Skeletal muscle tissue (tissue), 4 donors: ENCODE data around the gene LRP5. TPM values are rescaled to one million over a fixed set of nuclear protein-coding genes. Genes with fewer than 3 reads are reported as not detected.
A peak's percentile ranks its signal among the peaks of the same experiment; 100 is the strongest.

Experiments used
- H3K27ac ChIP-seq: one replicate; pipeline ENCODE4 v1.7.0; 2013; ENCODE audit warnings: mild to moderate bottlenecking, low read depth, low read length, inconsistent platforms
- H3K27me3 ChIP-seq, 3 donors: one replicate each; pipeline ENCODE4 v1.7.0; 2013; ENCODE audit warnings: low read length in 3 of 3; ENCODE audit not compliant: control insufficient read depth in 3 of 3, insufficient read depth in 3 of 3
- H3K36me3 ChIP-seq, 3 donors: one replicate each; pipeline ENCODE4 v1.7.0; 2013; ENCODE audit warnings: low read length in 3 of 3; ENCODE audit not compliant: control insufficient read depth in 3 of 3, insufficient read depth in 3 of 3
- H3K4me1 ChIP-seq, 3 donors: one replicate each; pipeline ENCODE4 v1.7.0; 2013; ENCODE audit warnings: low read length in 3 of 3, mild to moderate bottlenecking in 3 of 3; ENCODE audit not compliant: control insufficient read depth in 3 of 3, insufficient read depth in 3 of 3
- H3K4me3 ChIP-seq, 3 donors: one replicate each; pipeline ENCODE4 v1.7.0; 2013; ENCODE audit warnings: low read length in 3 of 3
- H3K9ac ChIP-seq, 3 donors: one replicate each; pipeline ENCODE4 v1.7.0; 2013; ENCODE audit warnings: low read length in 3 of 3, mild to moderate bottlenecking in 3 of 3, moderate library complexity in 2 of 3, low read depth in 1 of 3
- H3K9me3 ChIP-seq, 3 donors: one replicate each; pipeline ENCODE4 v1.7.0; 2013; ENCODE audit warnings: low read length in 3 of 3; ENCODE audit not compliant: control insufficient read depth in 3 of 3
- total RNA-seq: library from RNA; depleted of rRNA; stranded (reverse); fragments of >200 nt; gene quantifications from one replicate; pipeline ENCODE4 v1.2.3, GENCODE V29; 2014
- donor health status: Osteomylitis.

LRP5 gene
- total RNA-seq, 1 donor from 2014 or later: 31.3 TPM

DNA sequence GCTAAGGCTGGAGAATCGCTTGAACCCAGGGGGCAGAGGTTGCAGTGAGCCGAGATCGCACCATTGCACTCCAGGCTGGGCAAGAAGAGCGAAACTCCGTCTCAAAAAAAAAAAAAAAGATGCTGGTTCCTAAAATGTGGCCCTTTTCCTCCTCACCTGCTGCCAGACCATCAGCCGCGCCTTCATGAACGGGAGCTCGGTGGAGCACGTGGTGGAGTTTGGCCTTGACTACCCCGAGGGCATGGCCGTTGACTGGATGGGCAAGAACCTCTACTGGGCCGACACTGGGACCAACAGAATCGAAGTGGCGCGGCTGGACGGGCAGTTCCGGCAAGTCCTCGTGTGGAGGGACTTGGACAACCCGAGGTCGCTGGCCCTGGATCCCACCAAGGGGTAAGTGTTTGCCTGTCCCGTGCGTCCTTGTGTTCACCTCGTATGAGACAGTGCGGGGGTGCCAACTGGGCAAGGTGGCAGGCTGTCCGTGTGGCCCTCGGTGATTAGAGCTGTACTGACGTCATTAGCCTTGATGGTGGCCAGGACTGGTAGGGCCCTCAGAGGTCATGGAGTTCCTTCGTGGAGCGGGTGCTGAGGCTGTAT, 97.5 kb downstream of the LRP5 start:
- no peak overlapping the region for H3K4me3 ChIP-seq
- no peak overlapping the region for H3K27ac ChIP-seq
- no peaks in the 10 kb centered on the region for H3K27me3 ChIP-seq
- H3K36me3 ChIP-seq: peaks cover 41 to 48% (median 42%) of the 10 kb centered on the region in 3 donors
- peaks cover 12 to 24% (median 17%) of the 10 kb centered on the region in 3 donors for H3K4me1 ChIP-seq
- H3K9ac ChIP-seq: no peak overlapping the region
- no peaks in the 10 kb centered on the region for H3K9me3 ChIP-seq

DNA sequence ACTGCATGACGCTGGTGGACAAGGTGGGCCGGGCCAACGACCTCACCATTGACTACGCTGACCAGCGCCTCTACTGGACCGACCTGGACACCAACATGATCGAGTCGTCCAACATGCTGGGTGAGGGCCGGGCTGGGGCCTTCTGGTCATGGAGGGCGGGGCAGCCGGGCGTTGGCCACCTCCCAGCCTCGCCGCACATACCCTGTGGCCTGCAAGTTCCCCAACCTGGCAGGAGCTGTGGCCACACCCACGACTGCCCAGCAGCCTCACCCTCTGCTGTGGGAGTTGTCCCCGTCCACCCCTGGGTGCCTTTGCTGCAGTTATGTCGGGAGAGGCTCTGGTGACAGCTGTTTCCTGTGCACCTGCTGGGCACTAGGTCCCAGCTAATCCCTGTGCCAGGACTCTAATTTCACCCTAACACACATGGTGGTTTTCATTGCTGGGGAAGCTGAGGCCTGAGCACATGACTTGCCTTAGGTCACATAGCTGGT, 99.2 kb downstream of the LRP5 start:
- Histone ChIP-seq H3K27ac (peak overlapping the region; percentile 55), H3K27me3 (no peaks in the 10 kb centered on the region), H3K4me3 (no peak overlapping the region), H3K9me3 (no peaks in the 10 kb centered on the region), H3K36me3 (peaks cover 42 to 51% (median 43%) of the 10 kb centered on the region in 3 donors), H3K4me1 (peaks cover 12 to 24% (median 17%) of the 10 kb centered on the region in 3 donors), H3K9ac (peak overlapping the region in 1 of 3 donors; percentile 33)

DNA sequence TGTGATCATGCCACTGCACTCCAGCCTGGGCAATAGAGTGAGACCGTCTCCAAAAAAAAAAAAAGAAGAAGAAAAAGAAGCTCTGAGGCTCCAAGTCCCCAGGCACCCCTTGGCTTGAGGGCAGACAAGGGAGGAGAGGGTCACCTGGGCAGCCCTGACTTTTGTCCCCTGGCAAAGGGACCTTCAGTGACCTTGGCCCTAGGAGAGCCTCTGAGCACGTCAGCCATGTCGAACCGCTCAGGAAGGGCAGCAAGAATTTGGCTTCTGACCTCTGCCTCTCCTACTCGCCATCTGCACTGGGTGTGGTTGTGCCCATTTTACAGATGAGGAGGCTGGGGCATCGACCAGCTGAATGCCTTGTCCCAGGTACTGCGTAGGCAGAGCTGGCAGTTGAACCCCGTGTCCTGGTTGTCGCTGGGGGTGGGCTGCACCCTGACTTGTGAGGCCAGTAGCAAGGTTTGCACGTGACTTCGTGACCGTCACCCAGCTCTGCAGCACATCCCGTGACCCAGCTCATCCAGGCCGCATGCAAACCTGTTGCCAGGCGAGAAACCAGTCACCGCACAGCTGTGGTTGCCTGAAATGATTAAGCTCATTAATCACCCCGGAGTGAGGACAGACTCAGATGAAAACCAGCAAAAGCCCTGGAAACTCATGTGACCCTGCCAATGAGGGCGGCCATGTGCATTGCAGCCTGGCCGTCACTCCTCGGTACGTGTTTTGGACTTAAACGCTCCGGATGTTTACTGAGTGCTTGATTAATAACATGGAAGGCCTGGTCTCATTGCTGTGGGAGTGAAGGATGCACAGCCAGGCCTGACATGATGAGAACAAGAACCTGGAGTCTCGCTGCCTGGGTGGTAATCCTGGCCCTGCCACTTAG, 100.4 kb downstream of the LRP5 start:
- peaks cover 43 to 50% (median 48%) of the 10 kb centered on the region in 3 donors for H3K36me3 ChIP-seq
- no peak overlapping the region for H3K4me3 ChIP-seq
- H3K9me3 ChIP-seq: no peaks in the 10 kb centered on the region
- H3K9ac ChIP-seq: no peak overlapping the region
- peaks cover 12 to 24% (median 17%) of the 10 kb centered on the region in 3 donors for H3K4me1 ChIP-seq
- H3K27ac ChIP-seq: peak overlapping the region; percentile 30
- no peaks in the 10 kb centered on the region for H3K27me3 ChIP-seq

DNA sequence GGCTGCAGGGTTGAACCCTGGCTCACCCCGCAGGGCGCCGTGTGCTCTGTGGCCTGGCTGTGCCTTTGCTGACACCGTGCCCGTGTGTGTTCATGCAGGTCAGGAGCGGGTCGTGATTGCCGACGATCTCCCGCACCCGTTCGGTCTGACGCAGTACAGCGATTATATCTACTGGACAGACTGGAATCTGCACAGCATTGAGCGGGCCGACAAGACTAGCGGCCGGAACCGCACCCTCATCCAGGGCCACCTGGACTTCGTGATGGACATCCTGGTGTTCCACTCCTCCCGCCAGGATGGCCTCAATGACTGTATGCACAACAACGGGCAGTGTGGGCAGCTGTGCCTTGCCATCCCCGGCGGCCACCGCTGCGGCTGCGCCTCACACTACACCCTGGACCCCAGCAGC, 101.2 kb downstream of the LRP5 start:
- peaks cover 12 to 24% (median 17%) of the 10 kb centered on the region in 3 donors for H3K4me1 ChIP-seq
- no peaks in the 10 kb centered on the region for H3K27me3 ChIP-seq
- no peak overlapping the region for H3K4me3 ChIP-seq
- H3K9ac ChIP-seq: no peak overlapping the region
- H3K9me3 ChIP-seq: no peaks in the 10 kb centered on the region
- peaks cover 41 to 51% (median 48%) of the 10 kb centered on the region in 3 donors for H3K36me3 ChIP-seq
- H3K27ac ChIP-seq: no peak overlapping the region

DNA sequence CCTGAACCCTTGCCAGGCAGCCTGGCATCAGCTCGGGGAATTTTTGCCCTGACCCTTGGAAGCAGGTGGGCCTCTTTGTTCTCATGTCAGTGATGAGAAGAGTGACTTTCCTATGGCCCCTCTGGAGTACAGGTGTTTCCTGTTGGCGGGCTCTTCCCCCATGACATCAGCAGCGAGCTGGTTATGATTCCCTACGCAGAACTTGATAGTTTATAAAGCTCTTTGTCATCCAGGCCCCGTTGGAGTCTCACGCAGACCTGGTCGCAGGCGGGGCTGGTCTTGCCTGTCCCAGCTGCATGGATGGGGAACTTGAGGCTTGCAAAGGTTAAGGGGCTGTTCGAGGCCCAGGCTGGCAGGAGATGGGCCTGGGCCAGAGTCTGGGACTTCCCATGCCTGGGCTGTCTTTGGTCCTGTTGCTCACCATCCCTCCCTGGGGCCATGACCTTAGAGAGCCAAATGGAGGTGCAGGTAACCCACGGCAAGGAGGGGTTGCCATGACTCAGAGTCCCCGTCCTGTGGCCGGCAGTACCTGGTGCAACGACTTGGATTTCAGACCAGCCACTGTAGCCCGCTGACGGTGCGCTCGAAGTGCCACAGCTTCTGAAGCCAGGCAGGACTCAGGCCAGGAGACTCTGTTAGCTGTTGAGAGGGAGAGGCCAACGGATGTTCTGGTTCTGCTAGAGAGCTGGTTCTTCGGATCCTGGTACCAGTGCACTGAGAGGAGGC, 102.3 kb downstream of the LRP5 start:
- no peaks in the 10 kb centered on the region for H3K27me3 ChIP-seq
- peaks cover 41 to 48% (median 47%) of the 10 kb centered on the region in 3 donors for H3K36me3 ChIP-seq
- no peak overlapping the region for H3K4me3 ChIP-seq
- no peak overlapping the region for H3K27ac ChIP-seq
- H3K4me1 ChIP-seq: peaks cover 12 to 24% (median 17%) of the 10 kb centered on the region in 3 donors
- no peak overlapping the region for H3K9ac ChIP-seq
- no peaks in the 10 kb centered on the region for H3K9me3 ChIP-seq

DNA sequence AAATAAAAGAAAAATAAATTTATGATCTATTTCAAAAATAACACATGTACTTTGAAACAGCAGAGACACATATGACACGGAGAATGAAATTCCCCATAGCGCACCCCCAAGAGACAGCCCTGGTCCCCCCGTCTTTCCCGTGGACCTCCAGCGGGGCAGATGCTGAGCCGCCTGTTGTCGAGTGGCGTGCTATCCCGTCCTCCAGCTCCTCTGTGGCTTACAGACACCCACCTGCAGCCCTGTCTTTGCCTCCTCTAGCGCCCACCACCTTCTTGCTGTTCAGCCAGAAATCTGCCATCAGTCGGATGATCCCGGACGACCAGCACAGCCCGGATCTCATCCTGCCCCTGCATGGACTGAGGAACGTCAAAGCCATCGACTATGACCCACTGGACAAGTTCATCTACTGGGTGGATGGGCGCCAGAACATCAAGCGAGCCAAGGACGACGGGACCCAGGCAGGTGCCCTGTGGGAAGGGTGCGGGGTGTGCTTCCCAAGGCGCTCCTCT, 103.7 kb downstream of the LRP5 start:
- no peaks in the 10 kb centered on the region for H3K9me3 ChIP-seq
- peaks cover 12 to 23% (median 14%) of the 10 kb centered on the region in 3 donors for H3K4me1 ChIP-seq
- no peak overlapping the region for H3K9ac ChIP-seq
- no peak overlapping the region for H3K27ac ChIP-seq
- peaks cover 29 to 43% (median 38%) of the 10 kb centered on the region in 3 donors for H3K36me3 ChIP-seq
- H3K4me3 ChIP-seq: no peak overlapping the region
- no peaks in the 10 kb centered on the region for H3K27me3 ChIP-seq

DNA sequence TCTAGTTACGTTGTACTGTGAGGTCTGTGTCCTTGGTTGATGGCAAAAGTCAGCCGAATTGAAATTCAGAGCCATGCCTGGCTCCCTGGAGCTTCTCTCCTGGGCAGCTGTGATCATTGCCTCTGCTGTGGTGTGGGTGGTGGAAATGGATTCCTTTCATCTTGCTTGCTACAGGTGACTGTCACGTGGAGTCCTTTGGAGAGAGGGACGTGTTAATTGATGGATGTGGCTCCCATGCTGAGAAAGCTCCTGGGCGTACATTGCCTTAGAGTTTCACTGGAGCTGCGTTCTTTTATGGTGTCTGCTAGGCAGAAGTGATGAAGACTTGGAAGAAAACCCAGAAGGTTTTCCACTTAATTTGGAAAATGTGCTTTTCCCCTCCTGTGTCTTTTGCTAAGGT, 106.3 kb downstream of the LRP5 start:
- H3K9me3 ChIP-seq: no peaks in the 10 kb centered on the region
- no peak overlapping the region for H3K9ac ChIP-seq
- no peaks in the 10 kb centered on the region for H3K27me3 ChIP-seq
- H3K4me3 ChIP-seq: no peak overlapping the region
- peaks cover 0 to 4% (median under 1%) of the 10 kb centered on the region in 3 donors for H3K4me1 ChIP-seq
- peaks cover 21 to 27% (median 21%) of the 10 kb centered on the region in 3 donors for H3K36me3 ChIP-seq
- no peak overlapping the region for H3K27ac ChIP-seq

DNA sequence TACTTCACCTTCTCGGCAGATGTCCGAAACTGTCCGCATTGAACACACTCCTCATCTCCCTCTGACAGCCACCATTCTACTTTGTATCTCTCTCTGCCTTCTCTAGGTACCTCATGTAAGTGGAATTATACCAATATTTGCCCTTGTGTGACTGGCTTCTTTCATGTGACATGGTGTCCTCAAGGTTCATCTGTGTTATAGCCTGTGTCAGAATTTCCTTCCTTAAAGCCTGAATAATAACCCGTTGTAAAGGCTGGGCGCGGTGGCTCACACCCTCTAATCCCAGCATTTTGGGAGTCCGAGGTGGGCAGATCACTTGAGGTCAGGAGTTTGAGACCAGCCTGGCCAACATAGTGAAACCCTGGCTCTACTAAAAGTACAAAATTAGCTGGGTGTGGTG, 107.8 kb downstream of the LRP5 start:
- Histone ChIP-seq H3K9ac (no peak overlapping the region), H3K4me1 (no peaks in the 10 kb centered on the region), H3K36me3 (peaks cover 19 to 23% (median 19%) of the 10 kb centered on the region in 3 donors)

DNA sequence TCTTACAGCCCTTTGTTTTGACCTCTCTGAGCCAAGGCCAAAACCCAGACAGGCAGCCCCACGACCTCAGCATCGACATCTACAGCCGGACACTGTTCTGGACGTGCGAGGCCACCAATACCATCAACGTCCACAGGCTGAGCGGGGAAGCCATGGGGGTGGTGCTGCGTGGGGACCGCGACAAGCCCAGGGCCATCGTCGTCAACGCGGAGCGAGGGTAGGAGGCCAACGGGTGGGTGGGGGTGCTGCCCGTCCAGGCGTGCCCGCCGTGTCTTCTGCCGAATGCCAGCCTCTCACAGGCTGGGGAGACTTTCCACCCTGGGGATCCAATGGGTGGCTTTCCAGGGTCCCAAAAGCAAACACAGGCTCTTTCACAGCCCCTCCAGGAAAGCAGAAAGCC, 111.1 kb downstream of the LRP5 start:
- Histone ChIP-seq H3K27ac (no peak overlapping the region), H3K36me3 (peaks cover 18 to 34% (median 21%) of the 10 kb centered on the region in 3 donors), H3K9ac (no peak overlapping the region), H3K27me3 (no peaks in the 10 kb centered on the region), H3K4me1 (no peaks in the 10 kb centered on the region), H3K4me3 (no peak overlapping the region), H3K9me3 (no peaks in the 10 kb centered on the region)

More for the DNA sequence above, 107.8 kb downstream of the LRP5 start:
- H3K9me3 ChIP-seq: no peaks in the 10 kb centered on the region
- H3K4me3 ChIP-seq: no peak overlapping the region
- H3K27ac ChIP-seq: no peak overlapping the region
- H3K27me3 ChIP-seq: no peaks in the 10 kb centered on the region
